Prostate gland (tissue), 2 donors: ENCODE data around the gene PSMD14. TPM values are rescaled to one million over a fixed set of nuclear protein-coding genes. Genes with fewer than 3 reads are reported as not detected.
"Not testable (repeated sequence)": the region's sequence is repeated elsewhere in the genome, so short reads cannot be mapped to it uniquely, and the experiment has no call there.

Experiments
- DNase-seq: peaks from one replicate; pipeline ENCODE4 v3.0.0-alpha.2; 2019; ENCODE audit warnings: low spot score
- H3K27ac ChIP-seq, 2 donors: fragments of 200-600 bp; sonication (generic); 2 replicates each; pipeline ENCODE4 v1.5.1; 2017 to 2019
- H3K27me3 ChIP-seq: fragments of 200-600 bp; sonication (generic); replicated peaks from 2 replicates; pipeline ENCODE4 v1.5.1; 2019; ENCODE audit not compliant: insufficient read depth
- H3K36me3 ChIP-seq, 2 donors: fragments of 200-600 bp; sonication (generic); 1 replicate in 1 of 2; 2 replicates in 1 of 2; pipeline versions ENCODE4 v1.5.1 to v1.8.1; 2017 to 2019
- H3K4me1 ChIP-seq: fragments of 200-600 bp; sonication (generic); replicated peaks from 2 replicates; pipeline ENCODE4 v1.5.1; 2019
- H3K4me3 ChIP-seq, 2 donors: fragments of 200-600 bp; sonication (generic); 2 replicates each; pipeline ENCODE4 v1.5.1; 2017 to 2019
- H3K9me3 ChIP-seq: fragments of 200-600 bp; sonication (generic); 2 replicates; pipeline ENCODE4 v1.5.1; 2017
- CTCF ChIP-seq, 4 experiments: fragments of 200-600 bp in 2 of 4; fragments of 450-650 bp in 2 of 4; sonication (generic) in 2 of 4; IDR thresholded peaks; 1 replicate in 3 of 4; 2 replicates in 1 of 4; pipeline ENCODE4 v1.5.1; 2016 to 2019; ENCODE audit warnings: antibody characterized with exemption in 4 of 4, mild to moderate bottlenecking in 2 of 4, moderate library complexity in 2 of 4
- POLR2A ChIP-seq: fragments of 450-650 bp; IDR thresholded peaks from one replicate; pipeline ENCODE4 v1.6.1; 2016; ENCODE audit warnings: antibody characterized with exemption, mild to moderate bottlenecking
- POLR2AphosphoS5 ChIP-seq: sonication (generic); formaldehyde crosslinking; IDR thresholded peaks from one replicate; pipeline ENCODE4 v1.6.1; 2017; ENCODE audit warnings: antibody characterized with exemption
- WGBS: methylation state at CpG from one replicate; pipeline ENCODE4 v1.1.5; 2018; 5-methylcytosine and 5-hydroxymethylcytosine counted together
- intact Hi-C: fragments of 100-400 bp; cut with DNase I; formaldehyde crosslinking; loops from one replicate; pipeline ENCODE4 v1.14.2; 2022
- total RNA-seq, 2 donors: library from RNA; depleted of rRNA; stranded (reverse); fragments of >200 nt; gene quantifications; one replicate each; pipeline ENCODE4 v1.1.0, GENCODE V29; 2016

PSMD14 gene
- total RNA-seq, 2 donors from 2014 or later, result 25.1 to 43.1 TPM

GRCh38 chr2:161281615-161282310, 26.5 kb upstream of the PSMD14 start:
- H3K36me3 ChIP-seq, H3K4me3 ChIP-seq, H3K27me3 ChIP-seq, H3K9me3 ChIP-seq, intact Hi-C loops, H3K4me1 ChIP-seq, H3K27ac ChIP-seq: not testable (repeated sequence)
- WGBS, result 85% methylated on average over 11 of the region's 11 CpGs
- peak; percentile 43 for DNase-seq

GRCh38 chr2:161282311-161282644, 25.9 kb upstream of the PSMD14 start:
- H3K4me1 ChIP-seq, H3K36me3 ChIP-seq, intact Hi-C loops, H3K27ac ChIP-seq, H3K9me3 ChIP-seq, H3K4me3 ChIP-seq, H3K27me3 ChIP-seq: not testable (repeated sequence)
- DNase-seq, result peak; percentile 6
- 91% methylated on average over 9 of the region's 9 CpGs for WGBS

GRCh38 chr2:161283926-161284325, 24.3 kb upstream of the PSMD14 start:
- no peaks in the 10 kb centered on the region for H3K9me3 ChIP-seq
- H3K27ac ChIP-seq, result no peak overlapping the region
- TF ChIP-seq POLR2A (no peak), POLR2AphosphoS5 (no peak), CTCF (IDR thresholded peaks at IDR 0.05) (no peak)
- 75% methylated on average over 1 of the region's 1 CpG for WGBS
- no peaks in the 10 kb centered on the region for H3K27me3 ChIP-seq
- H3K4me3 ChIP-seq, result no peak overlapping the region
- intact Hi-C loops, result no loop called here
- DNase-seq, result no peak
- H3K36me3 ChIP-seq, result no peaks in the 10 kb centered on the region
- H3K4me1 ChIP-seq, result no peaks in the 10 kb centered on the region

GRCh38 chr2:161303535-161304050, 4.6 kb upstream of the PSMD14 start:
- TF ChIP-seq POLR2AphosphoS5, result no peak
- TF ChIP-seq POLR2A, result no peak
- no peak for TF ChIP-seq CTCF (IDR thresholded peaks at IDR 0.05)
- no peaks in the 10 kb centered on the region for H3K9me3 ChIP-seq
- intact Hi-C loops, result no loop called here
- no peaks in the 10 kb centered on the region for H3K4me1 ChIP-seq
- H3K27me3 ChIP-seq, result no peaks in the 10 kb centered on the region
- H3K4me3 ChIP-seq, result no peak overlapping the region
- H3K36me3 ChIP-seq, result no peaks in the 10 kb centered on the region
- DNase-seq, result no peak
- WGBS, result 89% methylated on average over 1 of the region's 1 CpG
- no peak overlapping the region for H3K27ac ChIP-seq

- Histone ChIP-seq H3K4me1 (no peaks in the 10 kb centered on the region), H3K27ac (no peak overlapping the region), H3K27me3 (no peaks in the 10 kb centered on the region), H3K4me3 (no peak overlapping the region), H3K9me3 (no peaks in the 10 kb centered on the region), H3K36me3 (no peaks in the 10 kb centered on the region)
- intact Hi-C loops, result no loop called here
- 97% methylated on average over 6 of the region's 6 CpGs for WGBS
- TF ChIP-seq CTCF (IDR thresholded peaks at IDR 0.05) (no peak), POLR2A (no peak), POLR2AphosphoS5 (no peak)
- DNase-seq, result no peak
These were observed 1.3 kb upstream of the PSMD14 start for GRCh38 chr2:161306919-161307318.

GRCh38 chr2:161307676-161308075, 549 bp upstream of the PSMD14 start:
- TF ChIP-seq CTCF (IDR thresholded peaks at IDR 0.05), result no peak
- TF ChIP-seq POLR2A, result no peak
- TF ChIP-seq POLR2AphosphoS5, result no peak
- Histone ChIP-seq H3K4me1 (no peaks in the 10 kb centered on the region), H3K9me3 (no peaks in the 10 kb centered on the region), H3K27ac (peak overlapping the region; percentile 63 to 73), H3K27me3 (no peaks in the 10 kb centered on the region), H3K4me3 (peak overlapping the region; percentile 62 to 64), H3K36me3 (no peaks in the 10 kb centered on the region)
- no peak for DNase-seq
- intact Hi-C loops, result no loop called here
- 39% methylated on average over 6 of the region's 6 CpGs for WGBS
